ENCODE data around the gene ITGB8. TPM values are rescaled to one million over a fixed set of nuclear protein-coding genes. Genes with fewer than 3 reads are reported as not detected.

Gene ITGB8
- total and polyA plus RNA-seq, 9 of the 15 experiments (the other 6 are each of a cell fraction or from before 2014, with no cell fraction given): under 0.01 to 0.03 (median 0.02) TPM; not detected in 6

- no peak for TF ChIP-seq CUX1 (CRISPR knock-in tag; IDR thresholded peaks at IDR 0.05)
- no peak for TF ChIP-seq HINFP (tag; conservative IDR thresholded peaks at IDR 0.05; ENCODE audit: low read depth)
- no peak for TF ChIP-seq HNRNPLL (IDR thresholded peaks at IDR 0.05; ENCODE audit: low read depth, low read length, poor library complexity, severe bottlenecking)
- TF ChIP-seq HNRNPUL1 (IDR thresholded peaks at IDR 0.05; ENCODE audit: low read length): no peak
- no peak for TF ChIP-seq ZNF398 (CRISPR knock-in tag; IDR thresholded peaks at IDR 0.05)
- no peak for TF ChIP-seq ZNF184 (CRISPR knock-in tag; IDR thresholded peaks at IDR 0.05)
Measured at GRCh38 chr7:20344396-20344795, 13.7 kb downstream of the ITGB8 start (continued).
